ENCODE data around the gene SCN4B.

SCN4B gene

GRCh38 chr11:118149493-118149892, 3.1 kb downstream of the SCN4B start:
- DNase-seq = no peak

GRCh38 chr11:118148856-118149255, 3.8 kb downstream of the SCN4B start:
- DNase-seq = no peak

GRCh38 chr11:118148240-118148639, 4.4 kb downstream of the SCN4B start:
- no peak for DNase-seq

GRCh38 chr11:118147502-118147901, 5.1 kb downstream of the SCN4B start:
- peak; percentile 27 for DNase-seq

- no peak for DNase-seq
These were observed 6.1 kb downstream of the SCN4B start for GRCh38 chr11:118146554-118146953.

GRCh38 chr11:118145285-118146227, 7.1 kb downstream of the SCN4B start:
- DNase-seq = peak; percentile 83

- no peak for DNase-seq
These were observed 8.0 kb downstream of the SCN4B start for GRCh38 chr11:118144301-118145268.

GRCh38 chr11:118143661-118144185, 8.9 kb downstream of the SCN4B start:
- no peak for DNase-seq

GRCh38 chr11:118142809-118143208, 9.8 kb downstream of the SCN4B start:
- peak; percentile 69 for DNase-seq

- DNase-seq = peak; percentile 23
These were observed 10.5 kb downstream of the SCN4B start for GRCh38 chr11:118142081-118142480.

GRCh38 chr11:118139578-118139977, 13.0 kb downstream of the SCN4B start:
- DNase-seq = no peak

- no peak for DNase-seq
These were observed 13.7 kb downstream of the SCN4B start for GRCh38 chr11:118138839-118139420.

GRCh38 chr11:118136801-118137200, 15.8 kb downstream of the SCN4B start:
- no peak for DNase-seq

GRCh38 chr11:118136341-118136740, 16.3 kb downstream of the SCN4B start:
- no peak for DNase-seq

- DNase-seq = no peak
These were observed 16.8 kb downstream of the SCN4B start for GRCh38 chr11:118135796-118136165.

GRCh38 chr11:118135051-118135795, 17.4 kb downstream of the SCN4B start:
- no peak for DNase-seq

- no peak for DNase-seq
These were observed 18.8 kb downstream of the SCN4B start for GRCh38 chr11:118133816-118134215.

- no peak for DNase-seq
These were observed 20.1 kb downstream of the SCN4B start for GRCh38 chr11:118132385-118133151.

- DNase-seq = peak; percentile 58
These were observed 23.0 kb downstream of the SCN4B start for GRCh38 chr11:118129471-118130172.

GRCh38 chr11:118128721-118129470, 23.7 kb downstream of the SCN4B start:
- DNase-seq = peak; percentile 82
